IPS-NIHi7 (cell line): ENCODE measurements around the gene PTGES.

Experiments
- DNase-seq: peaks from one replicate; pipeline ENCODE4 v3.0.0; 2012; ENCODE audit warnings: mixed read lengths; ENCODE audit errors: extremely low spot score

The PTGES gene

DNA sequence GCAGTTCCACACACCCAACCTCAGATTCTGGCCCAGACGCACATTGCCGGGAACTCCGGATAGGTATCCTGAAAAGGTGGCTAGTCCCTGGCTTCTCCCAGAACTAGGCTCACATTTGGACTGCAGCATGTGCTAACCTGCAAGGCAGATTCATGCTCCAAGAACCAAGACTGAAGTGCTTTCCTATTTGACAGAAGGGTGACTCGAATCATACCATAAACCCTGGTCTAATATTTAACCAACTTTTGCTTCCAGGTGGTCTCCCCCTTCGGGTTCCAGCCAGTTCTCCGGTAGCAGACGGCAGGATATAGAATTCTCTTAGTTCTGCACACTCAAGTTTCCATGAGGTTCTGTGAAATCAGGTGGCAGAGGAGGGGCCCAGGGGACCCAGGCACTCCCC, 7.6 kb downstream of the PTGES start:
- no peak for DNase-seq

DNA sequence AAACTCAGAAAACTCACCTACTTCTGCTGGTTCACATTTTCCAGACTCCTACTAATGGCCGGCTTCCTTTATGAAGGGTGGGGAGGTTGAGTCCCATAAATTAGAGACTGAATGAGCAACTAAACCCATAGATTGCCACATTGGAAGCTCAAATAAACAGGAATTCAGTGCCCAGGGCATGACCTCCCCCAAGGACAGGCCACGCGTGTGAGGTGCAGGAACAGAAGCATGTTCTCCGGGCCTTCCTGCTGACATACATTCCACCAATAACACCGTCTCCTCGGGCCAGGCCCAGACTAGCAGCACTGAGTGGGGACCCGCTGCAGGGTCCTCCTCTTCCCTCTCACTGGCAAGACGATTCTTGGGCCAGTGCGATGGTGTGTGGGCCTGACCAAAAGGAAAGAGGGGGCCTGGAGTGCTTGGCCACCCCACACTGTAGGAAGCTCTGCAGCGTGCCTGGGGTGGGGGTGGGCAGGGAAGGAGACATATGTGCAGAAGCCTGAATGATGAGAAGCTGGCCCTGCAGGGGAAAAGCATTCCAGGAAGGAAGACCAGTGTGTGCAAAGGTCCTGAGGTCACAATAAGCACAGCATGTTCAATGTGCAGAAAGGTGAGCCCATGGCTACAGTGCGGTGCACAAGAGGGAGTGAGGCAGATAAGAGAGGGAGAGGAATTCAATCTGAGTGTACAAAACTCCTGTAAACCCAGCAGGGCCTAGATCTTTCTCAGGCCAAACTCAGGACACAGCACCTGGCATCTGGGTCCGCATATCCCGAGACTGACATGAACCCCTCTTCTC, 12.0 kb downstream of the PTGES start:
- no peak for DNase-seq

DNA sequence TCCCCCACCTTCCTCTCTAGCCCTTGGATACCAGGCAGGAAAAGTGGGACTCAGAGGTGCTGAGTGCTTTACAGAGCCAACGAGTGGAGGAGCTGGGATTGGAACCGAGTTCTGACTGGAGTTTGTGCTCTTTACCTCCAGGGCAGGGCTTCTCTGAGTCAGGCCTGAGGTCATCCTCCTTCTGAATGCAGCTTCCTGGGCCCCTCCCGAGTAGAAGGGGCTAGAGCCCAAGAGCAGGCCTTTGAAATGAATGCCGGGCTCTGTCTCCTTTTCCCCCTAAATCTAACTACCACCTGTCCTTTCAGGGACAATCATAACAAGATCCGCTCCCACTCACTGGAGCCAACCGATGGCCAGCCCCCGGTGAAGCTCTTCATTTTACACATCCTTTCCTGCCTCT, 12.7 kb downstream of the PTGES start:
- no peak for DNase-seq

DNA sequence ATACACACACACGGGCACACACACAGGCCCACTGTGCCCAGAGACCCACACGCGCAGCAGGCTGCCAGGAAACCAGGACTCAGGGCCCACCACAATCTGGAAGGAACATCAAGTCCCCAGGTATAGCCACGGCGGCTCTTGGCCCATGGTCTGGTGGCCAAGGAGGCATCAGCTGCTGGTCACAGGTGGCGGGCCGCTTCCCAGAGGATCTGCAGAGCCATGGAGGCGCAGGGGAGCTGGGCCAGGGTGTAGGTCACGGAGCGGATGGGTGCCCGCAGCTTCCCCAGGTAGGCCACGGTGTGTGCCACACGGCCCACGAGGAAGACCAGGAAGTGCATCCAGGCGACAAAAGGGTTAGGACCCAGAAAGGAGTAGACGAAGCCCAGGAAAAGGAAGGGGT, 13.4 kb downstream of the PTGES start:
- DNase-seq = no peak

DNA sequence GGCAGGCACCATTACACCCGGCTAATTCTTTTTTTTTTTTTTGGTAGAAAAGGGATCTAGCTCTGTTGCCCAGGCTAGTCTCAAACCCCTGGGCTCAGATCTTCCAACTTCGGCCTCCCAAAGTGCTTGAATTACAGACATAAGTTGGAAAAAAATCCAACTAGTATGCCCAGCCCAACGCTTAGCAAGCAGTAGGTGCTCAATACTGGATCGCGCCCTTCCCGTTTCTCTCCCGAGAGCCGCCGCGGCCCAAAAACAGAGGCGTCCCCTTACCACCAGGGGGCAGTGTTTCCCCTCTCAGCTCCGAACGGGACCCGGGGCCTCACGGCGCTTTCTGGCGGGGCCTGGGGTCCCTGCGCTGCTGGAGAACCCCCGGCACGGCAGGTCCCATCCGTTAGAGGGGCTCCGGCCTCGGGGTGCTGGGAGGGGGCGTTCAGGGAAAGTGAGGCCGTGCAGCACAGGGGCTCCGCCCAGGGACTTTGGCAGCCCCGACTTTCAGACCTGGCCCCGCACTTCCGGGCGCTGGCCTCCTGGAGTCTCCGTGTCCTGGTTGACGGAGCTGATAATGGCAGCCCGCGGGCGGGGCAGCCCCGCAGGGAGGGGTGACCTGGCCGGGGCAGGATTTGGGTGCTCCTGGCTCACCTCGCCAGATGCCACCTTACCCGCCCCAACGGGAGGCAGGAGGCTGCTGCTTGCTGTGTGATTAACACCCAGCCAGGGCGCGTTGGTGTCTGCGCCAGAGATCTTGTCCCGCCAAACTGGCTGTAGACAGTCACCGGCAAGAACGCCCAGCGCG, 15.2 kb downstream of the PTGES start:
- peak; percentile 92 for DNase-seq

DNA sequence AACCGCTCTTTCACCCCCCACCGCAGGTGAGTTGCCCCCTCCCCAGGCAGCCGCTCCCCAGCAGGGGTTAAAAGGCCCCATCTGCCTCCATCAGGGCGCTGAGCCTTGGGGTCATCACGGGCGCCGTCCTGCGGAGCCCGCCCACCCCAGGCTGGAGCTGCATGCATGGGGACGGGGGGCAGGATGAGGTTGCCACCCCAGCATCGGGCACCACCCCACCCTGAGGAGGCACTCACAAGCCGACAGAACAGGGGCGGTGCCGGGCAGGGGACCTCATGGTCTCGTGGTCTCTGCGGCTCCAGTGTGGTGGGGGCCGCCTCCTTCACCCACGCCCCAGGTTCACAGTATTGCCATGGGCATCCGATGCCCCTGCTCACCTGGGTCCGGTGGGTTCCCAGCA, 16.5 kb downstream of the PTGES start:
- DNase-seq = no peak

DNA sequence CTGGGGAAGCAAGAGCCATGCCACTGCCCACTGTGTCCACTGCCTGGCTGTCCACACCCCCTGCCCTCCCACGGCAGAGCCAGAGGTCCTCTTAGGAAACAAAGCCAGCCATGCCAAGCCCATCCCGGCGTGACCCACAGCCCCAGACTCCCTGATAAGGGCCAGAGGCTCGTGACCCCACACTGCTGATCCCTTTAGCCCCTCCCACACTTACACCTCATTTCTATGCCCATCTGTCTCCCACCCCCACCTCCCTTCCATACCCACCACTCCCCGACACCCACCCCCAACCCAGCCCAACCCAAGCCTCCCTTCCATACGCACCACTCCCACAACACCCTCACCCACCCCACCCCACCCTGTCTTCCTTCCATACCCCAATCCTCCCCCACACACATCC, 17.3 kb downstream of the PTGES start:
- DNase-seq = no peak

DNA sequence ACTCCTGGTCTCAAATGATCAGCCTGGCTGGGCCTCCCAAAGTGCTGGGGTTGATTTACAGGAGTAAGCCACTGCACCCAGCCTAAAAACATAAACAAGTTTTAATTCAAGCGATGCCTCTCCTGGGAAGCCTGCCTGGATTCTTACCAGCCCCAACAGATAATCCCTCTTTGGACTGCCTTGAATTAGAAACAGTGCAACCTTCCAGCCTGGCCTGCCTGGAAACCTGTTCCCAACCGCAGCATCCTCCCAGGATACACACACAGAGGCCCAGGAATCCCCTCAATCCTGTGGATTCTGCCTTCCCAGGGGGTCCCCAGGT, 19.2 kb downstream of the PTGES start:
- DNase-seq = no peak

DNA sequence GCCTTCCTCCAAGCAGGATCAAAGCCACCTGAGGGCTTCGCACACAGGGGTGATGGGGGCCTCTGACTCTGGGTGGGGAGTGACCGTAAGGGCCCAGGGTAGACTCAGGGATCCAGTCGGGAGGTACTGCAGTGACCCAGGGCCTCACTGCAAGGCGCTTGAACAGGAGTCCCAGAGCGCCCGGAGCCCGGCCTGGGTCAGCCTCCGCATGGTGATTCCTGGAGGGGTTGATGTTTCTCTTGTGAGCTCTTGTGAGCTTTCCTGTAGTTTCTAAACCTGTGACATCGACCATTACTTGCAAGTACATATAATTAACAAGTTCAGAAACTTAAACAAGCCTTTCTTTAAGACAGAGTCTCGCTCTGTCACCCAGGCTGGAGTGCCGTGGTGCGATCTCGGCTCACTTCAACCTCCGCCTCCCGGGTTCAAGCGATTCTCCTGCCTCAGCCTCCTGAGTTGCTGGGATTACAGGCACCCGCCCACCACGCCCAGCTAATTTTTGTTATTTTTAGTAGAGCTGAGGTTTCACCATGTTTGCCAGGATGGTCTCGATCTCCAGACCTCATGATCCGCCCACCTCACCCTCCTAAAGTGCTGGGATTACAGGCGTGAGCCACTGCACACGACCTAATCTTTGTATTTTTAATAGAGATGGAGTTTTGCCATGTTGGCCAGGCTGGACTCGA, 19.8 kb downstream of the PTGES start:
- DNase-seq = no peak

DNA sequence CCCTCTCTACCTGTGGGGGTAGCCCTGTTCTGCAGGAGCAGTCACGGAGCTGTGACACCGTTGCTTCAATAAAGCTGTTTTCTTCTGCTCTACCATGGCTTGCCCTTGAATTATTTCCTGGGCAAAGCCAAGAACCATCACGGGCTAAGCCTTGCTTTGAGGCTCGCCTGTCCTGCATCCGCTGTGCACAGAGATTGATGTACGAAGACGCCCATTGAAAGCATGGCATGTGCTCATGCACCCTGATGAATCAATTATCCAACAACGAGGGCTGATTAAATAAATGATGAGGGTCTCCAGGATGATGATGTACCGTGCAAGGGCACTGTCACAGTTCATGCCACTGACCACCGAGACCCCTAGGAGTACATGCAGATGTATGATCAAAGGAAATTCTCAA, 20.7 kb downstream of the PTGES start:
- no peak for DNase-seq

DNA sequence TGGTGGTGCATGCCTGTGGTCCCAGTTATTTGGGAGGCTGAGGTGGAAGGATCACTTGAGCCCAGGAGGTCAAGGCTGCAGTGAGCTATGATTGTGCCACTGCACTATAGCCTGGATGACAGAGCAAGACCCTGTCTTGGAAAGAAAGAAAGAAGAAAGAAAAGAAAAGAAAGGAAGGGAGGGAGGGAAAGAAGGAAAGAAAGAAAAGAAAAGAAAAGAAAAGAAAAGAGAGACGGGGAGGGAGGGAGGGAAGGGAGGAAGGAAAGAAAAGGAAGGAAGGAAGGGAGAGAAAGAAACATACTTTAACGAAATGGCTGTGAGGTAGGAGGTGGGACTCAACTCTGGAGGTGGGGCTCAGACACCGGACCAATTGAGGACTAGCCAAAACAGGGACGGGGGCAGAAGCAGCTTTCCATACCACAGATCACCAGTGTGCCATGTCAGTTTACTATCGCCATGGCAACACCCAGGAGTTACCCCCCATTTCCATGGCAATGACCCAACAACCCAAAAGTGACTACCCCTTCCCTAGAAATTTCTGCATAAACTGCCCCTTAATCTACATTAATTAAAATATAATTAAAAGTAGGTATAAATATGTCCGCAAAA, 21.3 kb downstream of the PTGES start:
- DNase-seq = no peak

DNA sequence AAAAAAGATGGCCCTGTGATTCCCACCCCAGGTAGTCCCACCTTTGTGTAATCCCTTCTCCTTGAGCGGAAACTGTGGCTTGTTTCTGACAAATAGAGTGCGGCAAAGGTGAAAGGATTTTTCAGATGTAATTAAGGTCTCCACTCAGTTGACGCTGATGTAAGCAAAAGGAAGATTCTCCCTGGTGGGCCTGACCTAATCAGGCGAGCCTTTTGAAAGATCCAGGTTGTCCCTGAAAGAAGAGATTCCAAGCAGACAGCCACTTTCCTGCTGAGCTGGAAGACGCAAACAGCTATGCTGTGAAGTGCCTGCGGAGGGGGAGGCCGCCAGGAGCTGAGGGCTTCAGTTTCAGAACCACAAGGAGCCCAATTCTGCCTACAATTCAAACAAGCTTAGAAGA, 24.1 kb downstream of the PTGES start:
- no peak for DNase-seq

DNA sequence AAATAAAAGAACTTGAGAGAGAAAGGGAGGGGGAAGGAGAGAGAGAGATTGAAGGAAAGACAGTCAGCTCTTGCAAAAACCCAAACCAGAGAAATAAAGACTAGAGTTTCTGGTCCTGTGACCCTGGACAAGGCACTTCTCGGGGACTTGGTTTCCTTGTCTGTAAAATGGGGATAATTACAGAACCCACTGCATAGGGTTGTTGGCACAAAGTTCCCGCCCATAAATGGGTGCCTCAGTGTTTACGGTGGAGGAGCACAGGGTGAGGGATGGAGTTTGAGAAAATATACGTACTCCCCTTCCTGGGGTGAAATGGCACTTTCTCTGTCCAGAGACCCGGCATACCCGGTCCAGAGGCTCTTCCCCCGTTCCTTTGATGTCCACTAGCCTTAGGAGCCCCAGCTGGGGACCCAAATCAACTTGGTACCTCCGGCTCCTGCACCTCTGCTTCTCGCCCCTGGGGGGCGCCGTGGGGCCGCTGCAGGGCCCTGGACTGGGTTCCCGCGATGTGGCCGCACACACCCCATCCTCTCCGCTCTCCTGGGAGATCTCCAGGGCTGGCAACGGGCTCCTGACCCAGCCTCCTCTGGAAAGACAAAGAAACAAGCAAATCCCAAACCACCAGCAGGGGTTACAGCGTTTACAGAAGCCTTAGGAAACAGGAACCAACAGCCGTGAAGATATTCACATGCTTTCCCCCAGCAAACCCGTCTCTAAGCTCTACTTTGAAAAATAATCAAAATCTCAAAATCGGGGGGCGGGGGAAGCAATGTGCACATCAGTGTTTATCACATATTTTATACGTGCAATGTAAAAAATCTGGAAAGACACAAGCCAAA, 26.3 kb downstream of the PTGES start:
- peak; percentile 98 for DNase-seq

DNA sequence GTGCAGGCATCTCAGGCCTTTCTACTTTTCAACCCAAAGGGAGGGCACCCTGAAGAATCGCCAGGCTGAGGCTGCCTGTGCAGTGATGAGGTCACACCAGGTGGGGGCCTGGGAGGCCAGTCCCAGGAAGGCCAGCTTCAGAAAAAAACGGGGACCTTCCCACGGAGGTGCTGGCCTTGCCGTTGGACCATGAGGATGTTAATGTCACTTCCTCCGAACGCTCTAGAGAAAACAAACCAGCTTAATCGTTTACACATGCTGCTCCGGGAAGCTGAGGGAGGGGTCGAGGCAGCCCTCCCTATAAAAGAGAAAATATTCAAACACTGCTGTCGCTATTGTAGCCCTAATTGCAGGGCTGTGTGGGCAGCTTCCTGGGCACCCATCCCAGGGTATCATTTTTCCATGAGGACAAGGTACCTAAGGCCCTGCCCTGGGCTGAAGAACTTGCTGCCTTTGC, 27.0 kb downstream of the PTGES start:
- no peak for DNase-seq

DNA sequence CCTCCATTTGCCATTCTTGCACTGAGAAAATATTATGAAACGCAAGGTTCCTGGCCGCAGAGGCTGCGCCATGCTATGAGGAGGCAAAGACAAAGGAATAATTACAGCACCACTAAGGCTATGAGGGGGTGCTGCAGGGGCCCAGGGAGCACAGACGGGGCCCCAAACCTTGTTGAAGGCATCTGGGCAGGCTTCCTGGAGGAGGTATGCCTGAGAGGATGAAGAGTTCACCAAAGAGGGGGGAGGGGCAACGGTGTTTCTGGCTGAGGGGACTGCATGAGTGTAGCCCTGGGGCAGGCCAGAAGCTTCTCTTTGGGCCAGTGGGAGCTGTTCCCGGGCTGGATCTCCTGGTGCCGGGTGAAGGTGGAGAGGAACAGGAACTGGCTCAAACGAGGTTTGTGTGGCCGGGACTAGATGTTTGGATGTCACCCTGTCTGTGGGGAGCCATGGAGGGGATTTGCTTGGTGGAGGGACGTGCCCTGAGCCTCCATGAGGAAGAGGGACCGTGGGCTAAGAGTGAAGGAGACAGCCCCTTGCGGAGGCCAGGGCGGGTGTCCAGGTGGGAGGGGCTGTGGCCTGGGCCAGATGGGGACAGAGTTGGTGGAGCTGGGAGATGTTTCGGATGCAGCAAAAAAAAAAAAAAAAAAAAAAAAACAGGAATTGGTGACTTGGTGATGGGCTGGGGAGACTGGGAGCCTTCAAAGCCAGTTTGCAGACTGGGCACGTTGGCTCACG, 28.2 kb downstream of the PTGES start:
- no peak for DNase-seq

DNA sequence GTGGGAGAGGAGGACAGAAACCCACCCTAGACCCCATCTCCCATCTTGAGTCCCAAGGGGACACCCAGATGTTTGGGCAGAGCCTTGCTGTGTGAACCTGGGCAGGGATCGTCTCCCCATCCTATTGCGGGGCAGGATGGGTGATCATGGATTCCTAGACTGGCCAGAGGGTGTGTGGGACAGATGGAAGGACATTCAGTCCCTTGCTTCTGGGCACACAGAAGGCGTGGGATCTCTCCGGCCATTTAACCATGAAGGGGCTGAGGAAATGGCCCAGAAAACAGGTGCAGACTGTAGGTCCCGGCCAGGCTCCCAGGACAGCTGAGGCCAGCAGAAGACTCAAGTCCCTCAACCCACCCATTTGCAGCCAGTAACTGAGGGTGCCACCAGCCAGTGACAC, 29.9 kb downstream of the PTGES start:
- no peak for DNase-seq

DNA sequence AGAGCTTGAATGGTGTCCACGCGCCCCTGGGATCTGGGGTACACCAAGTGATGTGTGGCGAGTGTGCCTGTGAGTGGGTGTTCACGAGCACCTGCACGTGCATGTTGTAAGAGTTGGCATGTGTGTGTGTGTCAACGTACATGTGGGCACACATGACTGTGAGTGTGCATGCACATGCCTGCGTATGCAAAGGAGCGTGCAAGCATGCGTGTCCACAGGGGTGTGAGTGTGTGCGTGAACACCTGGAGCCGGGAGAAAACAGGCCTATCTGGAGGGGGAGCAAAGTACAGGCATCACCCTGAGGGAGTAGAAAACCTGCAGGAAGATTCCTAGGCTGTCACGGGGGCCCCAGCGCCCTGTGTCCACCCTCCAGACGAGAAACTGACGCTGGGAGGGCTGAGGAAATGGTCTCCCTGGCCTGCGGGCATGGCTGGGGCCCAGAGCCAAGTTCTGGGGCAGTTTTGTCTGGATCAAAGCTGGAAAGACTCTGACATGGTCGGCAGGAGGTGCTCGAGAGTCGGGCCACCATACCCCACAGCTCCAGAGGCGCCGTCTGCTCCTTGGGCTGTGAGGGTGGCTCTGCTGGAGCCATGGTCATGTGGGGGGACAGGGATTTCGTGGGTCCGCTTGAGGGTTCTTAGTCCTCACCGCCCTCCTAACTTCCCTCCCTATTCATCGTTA, 31.8 kb downstream of the PTGES start:
- no peak for DNase-seq

DNA sequence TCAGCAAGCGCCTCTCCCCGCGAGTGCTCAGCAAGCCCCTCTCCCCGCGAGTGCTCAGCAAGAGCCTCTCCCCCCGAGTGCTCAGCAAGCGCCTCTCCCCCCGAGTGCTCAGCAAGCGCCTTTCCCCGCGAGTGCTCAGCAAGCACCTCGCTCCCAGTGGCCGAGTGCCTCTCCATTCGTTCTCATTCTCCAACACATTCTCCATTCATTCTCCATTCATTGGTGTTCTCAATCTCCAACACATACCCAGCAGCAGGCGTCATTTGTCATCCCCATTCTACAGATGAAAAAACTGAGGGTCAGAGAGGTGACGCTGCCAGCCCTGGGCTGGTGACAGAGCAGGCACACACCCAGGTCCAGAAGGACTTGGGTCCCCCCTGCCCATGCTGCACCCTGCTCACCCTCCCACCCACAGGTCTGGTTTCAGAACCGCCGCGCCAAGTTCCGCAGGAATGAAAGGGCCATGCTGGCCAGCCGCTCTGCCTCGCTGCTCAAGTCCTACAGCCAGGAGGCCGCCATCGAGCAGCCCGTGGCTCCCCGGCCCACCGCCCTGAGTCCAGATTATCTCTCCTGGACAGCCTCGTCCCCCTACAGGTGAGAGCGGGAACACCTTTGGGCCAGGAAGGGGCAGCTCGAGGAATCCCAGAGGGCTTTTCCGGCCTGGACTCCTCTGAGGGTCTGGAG, 32.5 kb downstream of the PTGES start:
- DNase-seq = peak; percentile 79

DNA sequence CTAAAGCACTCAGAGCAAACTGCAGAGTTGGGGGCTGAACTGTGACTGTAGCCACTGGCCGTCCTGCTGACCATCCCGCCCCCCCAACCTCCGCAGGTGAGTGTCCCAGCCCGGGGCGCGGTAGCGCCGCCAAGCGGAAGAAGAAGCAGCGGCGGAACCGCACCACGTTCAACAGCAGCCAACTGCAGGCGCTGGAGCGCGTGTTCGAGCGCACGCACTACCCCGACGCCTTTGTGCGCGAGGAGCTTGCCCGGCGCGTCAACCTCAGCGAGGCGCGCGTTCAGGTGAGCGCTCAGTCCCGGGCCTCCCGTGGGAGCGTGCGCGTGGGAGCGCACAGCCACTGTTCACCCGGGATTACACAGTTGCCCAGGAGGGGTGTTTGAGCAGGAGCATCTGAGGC, 33.7 kb downstream of the PTGES start:
- DNase-seq = peak; percentile 56

DNA sequence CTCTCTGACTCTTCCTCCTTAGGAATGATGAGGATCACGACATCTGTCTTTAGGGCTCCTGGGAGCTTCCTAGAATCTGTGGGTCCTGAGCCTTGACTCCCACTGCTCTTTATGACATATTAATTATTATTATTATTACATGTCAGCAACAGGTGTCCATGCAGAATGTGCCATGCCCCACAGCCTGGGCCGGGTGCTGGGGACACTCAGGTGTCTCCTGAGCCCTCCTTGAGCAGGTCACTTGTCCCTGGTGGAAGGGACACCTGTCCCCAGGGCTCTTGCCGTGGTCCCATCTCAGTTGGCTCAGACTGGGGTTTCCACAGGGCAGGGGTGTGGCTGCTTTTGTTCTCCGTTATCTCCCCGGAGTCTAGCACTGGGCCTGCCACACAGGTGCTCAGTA, 34.2 kb downstream of the PTGES start:
- DNase-seq = no peak
